Keratinocyte (primary cell): Measurements from ENCODE around the gene OBSCN. TPM values are rescaled to one million over a fixed set of nuclear protein-coding genes. Genes with fewer than 3 reads are reported as not detected.
"Not testable (repeated sequence)": the region's sequence is repeated elsewhere in the genome, so short reads cannot be mapped to it uniquely, and the experiment has no call there.

Experiments
- DNase-seq: peaks from one replicate; pipeline ENCODE4 v3.0.0-alpha.2; 2011; ENCODE audit warnings: low read depth, missing footprints, low spot score
- FAIRE-seq: peaks from 2 replicates; lab custom pipeline; 2011; peaks lifted over from hg19 to GRCh38; lab: Jason Lieb, UNC
- H2AFZ ChIP-seq: 2 replicates; pipeline ENCODE4 v1.6.0; 2012; ENCODE audit warnings: low read length, control low read depth, inconsistent platforms; ENCODE audit not compliant: control insufficient read depth
- H3K27ac ChIP-seq: 2 replicates; pipeline ENCODE4 v1.5.1; 2011; ENCODE audit warnings: low read length; ENCODE audit not compliant: control insufficient read depth, insufficient read depth
- H3K27me3 ChIP-seq: 3 replicates; pipeline ENCODE4 v1.6.0; 2011; ENCODE audit warnings: low read length; ENCODE audit not compliant: control insufficient read depth, insufficient read depth; ENCODE audit errors: extremely low read depth
- H3K36me3 ChIP-seq, 2 experiments: 2 replicates in 1 of 2; 3 replicates in 1 of 2; pipeline ENCODE4 v1.5.1; 2011; ENCODE audit warnings: low read length in 2 of 2, mild to moderate bottlenecking in 1 of 2; ENCODE audit not compliant: control insufficient read depth in 2 of 2, insufficient read depth in 2 of 2; ENCODE audit errors: extremely low read depth in 1 of 2
- H3K4me1 ChIP-seq: 3 replicates; pipeline ENCODE4 v1.5.1; 2011; ENCODE audit warnings: low read length; ENCODE audit not compliant: control insufficient read depth, insufficient read depth; ENCODE audit errors: extremely low read depth
- H3K4me2 ChIP-seq: 3 replicates; pipeline ENCODE4 v1.6.0; 2011; ENCODE audit warnings: low read depth, low read length; ENCODE audit not compliant: control insufficient read depth, insufficient read depth; ENCODE audit errors: extremely low read depth
- H3K4me3 ChIP-seq, 3 experiments: fragments of 200-600 bp in 1 of 3; sonication (generic) in 1 of 3; 2 replicates in 2 of 3; 3 replicates in 1 of 3; pipeline ENCODE4 v1.5.1; 2011 to 2016; ENCODE audit warnings: low read length in 3 of 3, mild to moderate bottlenecking in 3 of 3, control low read depth in 2 of 3, inconsistent platforms in 1 of 3, low read depth in 1 of 3, mixed read lengths in 1 of 3, mixed run types in 1 of 3, moderate library complexity in 1 of 3; ENCODE audit not compliant: control insufficient read depth in 2 of 3, insufficient read depth in 2 of 3; ENCODE audit errors: extremely low read depth in 1 of 3
- H3K79me2 ChIP-seq: 2 replicates; pipeline ENCODE4 v1.6.0; 2012; ENCODE audit warnings: low read length; ENCODE audit not compliant: control insufficient read depth, insufficient read depth
- H3K9ac ChIP-seq: 3 replicates; pipeline ENCODE4 v1.6.0; 2011; ENCODE audit warnings: low read length; ENCODE audit not compliant: control insufficient read depth, insufficient read depth; ENCODE audit errors: extremely low read depth
- H3K9me1 ChIP-seq: 3 replicates; pipeline ENCODE4 v1.6.0; 2011; ENCODE audit warnings: low read length; ENCODE audit not compliant: control insufficient read depth, insufficient read depth; ENCODE audit errors: extremely low read depth
- H3K9me3 ChIP-seq: 2 replicates; pipeline ENCODE4 v1.5.1; 2012; ENCODE audit warnings: low read depth, low read length; ENCODE audit not compliant: control insufficient read depth
- H4K20me1 ChIP-seq: 3 replicates; pipeline ENCODE4 v1.6.0; 2011; ENCODE audit warnings: low read length; ENCODE audit not compliant: control insufficient read depth, insufficient read depth; ENCODE audit errors: extremely low read depth
- EZH2 ChIP-seq: IDR thresholded peaks from one replicate; pipeline ENCODE4 v1.6.1; 2012; ENCODE audit warnings: inconsistent platforms, mild to moderate bottlenecking, low read length, moderate library complexity
- dilution Hi-C: fragments of 300-500 bp; cut with MboI; formaldehyde crosslinking; loops from one replicate; pipeline ENCODE4 v1.7.0; 2020; ENCODE audit warnings: low sequenced_read_pairs; ENCODE audit not compliant: extremely low pct_ligation_motif_present
- polyA plus RNA-seq, 5 experiments: library from polyadenylated mRNA; depleted of rRNA in 3 of 5; stranded (reverse) in 3 of 5; stranded (forward) in 1 of 5; unstranded in 1 of 5; fragments of >200 nt; gene quantifications; 1 replicate in 1 of 5; 2 replicates in 3 of 5; 3 replicates in 1 of 5; pipeline versions ENCODE4 v1.2.1 to v1.2.3, GENCODE V29; 2011 to 2012; ENCODE audit warnings: missing spikeins in 2 of 5, low read depth in 1 of 5, low replicate concordance in 1 of 5
- TF ChIP-seq, protein P1 (sequence below), 3 experiments: IDR thresholded peaks in 1 of 3; conservative IDR thresholded peaks in 1 of 3; optimal IDR thresholded peaks in 1 of 3; 2 replicates in 2 of 3; 3 replicates in 1 of 3; pipeline versions ENCODE3 to v1.5.1; 2011; ENCODE audit warnings: low read length in 3 of 3, mild to moderate bottlenecking in 3 of 3, moderate library complexity in 2 of 3, control low read depth in 1 of 3, inconsistent platforms in 1 of 3; ENCODE audit not compliant: insufficient read depth in 2 of 3; ENCODE audit errors: extremely low read depth in 1 of 3

OBSCN gene
- polyA plus RNA-seq, 1 donor (not counting 4 experiments of a cell fraction or from before 2014, with no cell fraction given) = 1.8 TPM

DNA sequence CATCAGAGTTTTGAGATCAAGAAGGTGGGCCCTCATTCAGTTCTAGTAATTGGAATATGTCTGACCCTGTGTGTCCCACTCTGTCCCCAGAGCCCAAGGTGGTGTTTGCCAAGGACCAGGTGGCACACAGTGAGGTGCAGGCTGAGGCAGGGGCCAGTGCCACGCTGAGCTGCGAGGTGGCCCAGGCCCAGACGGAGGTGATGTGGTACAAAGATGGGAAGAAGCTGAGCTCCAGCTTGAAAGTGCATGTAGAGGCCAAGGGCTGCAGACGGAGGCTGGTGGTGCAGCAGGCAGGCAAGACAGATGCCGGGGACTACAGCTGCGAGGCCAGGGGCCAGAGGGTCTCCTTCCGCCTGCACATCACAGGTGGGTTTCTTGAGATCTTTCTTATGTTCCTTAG, 35.2 kb downstream of the OBSCN start:
- dilution Hi-C loops = no loop called here
- no peak overlapping the region for H3K9ac ChIP-seq
- no peaks in the 10 kb centered on the region for H4K20me1 ChIP-seq
- H3K36me3 ChIP-seq = peaks cover 6 to 11% of the 10 kb centered on the region in 2 experiments
- no peaks in the 10 kb centered on the region for H3K27me3 ChIP-seq
- no peak overlapping the region for H2AFZ ChIP-seq
- H3K4me1 ChIP-seq = no peaks in the 10 kb centered on the region
- H3K9me1 ChIP-seq = no peaks in the 10 kb centered on the region
- TF ChIP-seq, protein P1, sequence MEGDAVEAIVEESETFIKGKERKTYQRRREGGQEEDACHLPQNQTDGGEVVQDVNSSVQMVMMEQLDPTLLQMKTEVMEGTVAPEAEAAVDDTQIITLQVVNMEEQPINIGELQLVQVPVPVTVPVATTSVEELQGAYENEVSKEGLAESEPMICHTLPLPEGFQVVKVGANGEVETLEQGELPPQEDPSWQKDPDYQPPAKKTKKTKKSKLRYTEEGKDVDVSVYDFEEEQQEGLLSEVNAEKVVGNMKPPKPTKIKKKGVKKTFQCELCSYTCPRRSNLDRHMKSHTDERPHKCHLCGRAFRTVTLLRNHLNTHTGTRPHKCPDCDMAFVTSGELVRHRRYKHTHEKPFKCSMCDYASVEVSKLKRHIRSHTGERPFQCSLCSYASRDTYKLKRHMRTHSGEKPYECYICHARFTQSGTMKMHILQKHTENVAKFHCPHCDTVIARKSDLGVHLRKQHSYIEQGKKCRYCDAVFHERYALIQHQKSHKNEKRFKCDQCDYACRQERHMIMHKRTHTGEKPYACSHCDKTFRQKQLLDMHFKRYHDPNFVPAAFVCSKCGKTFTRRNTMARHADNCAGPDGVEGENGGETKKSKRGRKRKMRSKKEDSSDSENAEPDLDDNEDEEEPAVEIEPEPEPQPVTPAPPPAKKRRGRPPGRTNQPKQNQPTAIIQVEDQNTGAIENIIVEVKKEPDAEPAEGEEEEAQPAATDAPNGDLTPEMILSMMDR (optimal IDR thresholded peaks at IDR 0.05 in 1 of 3, IDR thresholded peaks at IDR 0.05 in 1 of 3, conservative IDR thresholded peaks at IDR 0.05 in 1 of 3; ENCODE audit: extremely low read depth in 1 of 3, insufficient read depth in 2 of 3, low read length in 3 of 3) = no peak
- no peak for TF ChIP-seq EZH2
- DNase-seq (no peak), FAIRE-seq (no peak)
- peaks cover 18% of the 10 kb centered on the region for H3K9me3 ChIP-seq
- H3K27ac ChIP-seq = no peak overlapping the region
- no peaks in the 10 kb centered on the region for H3K79me2 ChIP-seq
- no peak overlapping the region for H3K4me3 ChIP-seq
- H3K4me2 ChIP-seq = no peak overlapping the region

DNA sequence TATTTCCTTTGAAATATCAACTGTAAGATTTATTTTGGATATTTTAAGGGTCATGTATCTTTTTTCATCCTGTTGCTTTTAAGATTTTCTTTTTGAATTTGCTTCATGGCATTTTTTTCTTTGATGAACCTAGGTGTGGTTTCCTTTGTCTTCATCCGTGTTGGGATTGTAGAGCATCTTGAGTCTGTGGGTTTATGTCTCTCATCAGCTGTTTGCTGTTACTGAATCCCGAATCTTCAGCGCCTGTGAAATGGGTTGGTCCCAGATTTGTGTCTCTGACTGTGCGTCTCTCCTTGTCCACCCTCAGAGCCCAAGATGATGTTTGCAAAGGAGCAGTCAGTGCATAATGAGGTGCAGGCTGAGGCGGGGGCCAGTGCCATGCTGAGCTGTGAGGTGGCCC, 36.1 kb downstream of the OBSCN start:
- H3K9me1 ChIP-seq, FAIRE-seq, H3K79me2 ChIP-seq, H3K27me3 ChIP-seq, H2AFZ ChIP-seq, H4K20me1 ChIP-seq, H3K4me2 ChIP-seq, H3K4me3 ChIP-seq, DNase-seq, H3K4me1 ChIP-seq, H3K9ac ChIP-seq, dilution Hi-C loops, H3K36me3 ChIP-seq, H3K27ac ChIP-seq: not testable (repeated sequence)
- H3K9me3 ChIP-seq = peaks cover 15% of the 10 kb centered on the region

DNA sequence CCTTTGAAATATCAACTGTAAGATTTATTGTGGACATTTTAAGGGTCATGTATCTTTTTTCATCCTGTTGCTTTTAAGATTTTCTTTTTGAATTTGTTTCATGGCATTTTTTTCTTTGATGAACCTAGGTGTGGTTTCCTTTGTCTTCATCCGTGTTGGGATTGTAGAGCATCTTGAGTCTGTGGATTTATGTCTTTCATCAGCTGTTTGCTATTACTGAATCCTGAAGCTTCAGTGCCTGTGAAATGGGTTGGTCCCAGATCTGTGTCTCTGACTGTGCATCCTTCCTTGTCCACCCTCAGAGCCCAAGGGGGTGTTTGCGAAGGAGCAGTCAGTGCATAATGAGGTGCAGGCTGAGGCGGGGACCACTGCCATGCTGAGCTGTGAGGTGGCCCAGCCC, 37.3 kb downstream of the OBSCN start:
- Histone ChIP-seq H2AFZ (no peak overlapping the region), H3K9me3 (peaks cover 15% of the 10 kb centered on the region), H3K4me3 (no peak overlapping the region), H3K27me3 (no peaks in the 10 kb centered on the region), H3K27ac (no peak overlapping the region), H3K4me1 (no peaks in the 10 kb centered on the region), H3K4me2 (no peak overlapping the region), H3K36me3 (peaks cover 6 to 7% of the 10 kb centered on the region in 2 experiments), H3K9me1 (no peaks in the 10 kb centered on the region), H3K79me2 (no peaks in the 10 kb centered on the region), H4K20me1 (no peaks in the 10 kb centered on the region), H3K9ac (no peak overlapping the region)
- FAIRE-seq (peak; percentile 13), DNase-seq (no peak)
- TF ChIP-seq, protein P1 (optimal IDR thresholded peaks at IDR 0.05 in 1 of 3, IDR thresholded peaks at IDR 0.05 in 1 of 3, conservative IDR thresholded peaks at IDR 0.05 in 1 of 3; ENCODE audit: extremely low read depth in 1 of 3, insufficient read depth in 2 of 3, low read length in 3 of 3) = no peak
- no peak for TF ChIP-seq EZH2
- dilution Hi-C loops = no loop called here
